ENCODE results near the gene HLF. TPM values are rescaled to one million over a fixed set of nuclear protein-coding genes. Genes with fewer than 3 reads are reported as not detected.

Gene HLF
- total RNA-seq, 2 experiments from 2014 or later: 0.19 to 0.32 TPM

DNA sequence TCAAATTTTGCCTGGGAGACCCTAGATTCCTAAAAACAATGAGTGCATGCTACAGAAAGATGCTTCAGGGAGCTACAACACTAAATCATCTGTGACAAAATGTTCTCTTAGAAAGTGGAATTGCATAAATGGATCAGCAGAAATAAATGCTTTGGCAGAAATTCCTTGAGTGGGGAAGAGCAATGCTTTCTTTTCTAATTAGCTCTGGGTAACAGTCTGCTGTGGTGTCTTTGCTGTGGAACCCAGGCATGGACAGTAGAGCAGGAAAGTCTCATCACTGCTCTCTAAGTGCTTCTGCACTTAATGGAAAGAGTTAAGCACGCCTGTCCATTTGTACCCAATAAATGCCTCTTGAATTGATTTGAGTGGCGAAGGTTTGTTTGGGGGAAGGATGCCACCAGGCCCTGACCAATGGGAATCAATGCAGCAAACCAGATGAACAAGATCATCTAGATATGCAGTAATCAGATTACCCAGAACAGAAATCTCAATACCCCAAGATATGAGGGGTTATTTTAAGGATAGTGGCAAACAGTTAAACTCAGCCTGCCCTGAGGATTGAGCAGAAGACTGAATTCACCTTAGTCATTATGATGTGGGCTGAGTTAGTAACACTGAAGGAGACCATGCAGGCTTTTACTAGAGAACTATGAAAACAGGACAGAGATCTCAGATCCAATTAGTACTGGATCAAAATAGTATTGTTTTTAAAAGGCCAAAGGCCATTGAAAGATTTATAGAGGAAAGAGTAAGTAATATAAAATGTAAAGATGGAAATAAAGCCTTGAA is 13.6 kb downstream of the HLF start:
- no peak overlapping the region for H3K4me3 Mint-ChIP-seq
- DNase-seq: no peak
- H3K36me3 Mint-ChIP-seq: no peaks in the 10 kb centered on the region
- H3K9me3 Mint-ChIP-seq: no peaks in the 10 kb centered on the region
- peaks cover 11% of the 10 kb centered on the region for H3K27me3 Mint-ChIP-seq
- H3K27ac Mint-ChIP-seq: no peak overlapping the region
- H3K4me1 Mint-ChIP-seq: no peaks in the 10 kb centered on the region

GRCh38 chr17:55279203-55279602 is 14.4 kb downstream of the HLF start:
- H3K9me3 Mint-ChIP-seq: no peaks in the 10 kb centered on the region
- no peak overlapping the region for H3K4me3 Mint-ChIP-seq
- H3K27ac Mint-ChIP-seq: no peak overlapping the region
- DNase-seq: no peak
- peaks cover 4% of the 10 kb centered on the region for H3K27me3 Mint-ChIP-seq
- no peaks in the 10 kb centered on the region for H3K4me1 Mint-ChIP-seq
- no peaks in the 10 kb centered on the region for H3K36me3 Mint-ChIP-seq

- Mint-ChIP-seq H3K9me3 (no peaks in the 10 kb centered on the region), H3K4me1 (peaks cover 2% of the 10 kb centered on the region), H3K36me3 (no peaks in the 10 kb centered on the region), H3K27me3 (peaks cover under 1% of the 10 kb centered on the region), H3K4me3 (no peak overlapping the region), H3K27ac (no peak overlapping the region)
- no peak for DNase-seq
These were observed 15.0 kb downstream of the HLF start for GRCh38 chr17:55279788-55280187.

DNA sequence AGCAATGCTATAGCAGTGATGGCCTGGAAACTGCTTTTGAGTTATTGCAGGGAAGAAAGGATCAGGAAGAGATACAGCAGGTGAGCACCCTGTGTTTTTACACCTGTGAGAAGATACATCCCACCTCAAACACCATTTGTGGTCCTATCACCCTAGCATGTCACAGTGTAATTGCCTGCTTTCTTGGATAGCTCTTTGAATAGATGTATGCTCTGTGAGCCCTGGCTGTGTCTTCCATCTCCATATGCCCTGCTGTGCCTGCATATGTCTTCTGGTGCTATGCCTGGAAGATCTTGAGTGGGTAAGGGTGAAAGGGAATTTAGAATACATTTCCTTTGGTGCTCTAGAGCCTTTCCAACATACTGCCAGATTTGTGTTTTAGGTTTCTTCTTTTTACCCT is 15.5 kb downstream of the HLF start:
- Mint-ChIP-seq H3K9me3 (no peaks in the 10 kb centered on the region), H3K27me3 (no peaks in the 10 kb centered on the region), H3K4me3 (no peak overlapping the region), H3K4me1 (peaks cover 4% of the 10 kb centered on the region), H3K27ac (no peak overlapping the region), H3K36me3 (no peaks in the 10 kb centered on the region)
- DNase-seq: no peak

- Mint-ChIP-seq H3K27ac (no peak overlapping the region), H3K27me3 (no peaks in the 10 kb centered on the region), H3K9me3 (no peaks in the 10 kb centered on the region), H3K36me3 (no peaks in the 10 kb centered on the region), H3K4me3 (no peak overlapping the region), H3K4me1 (peaks cover 4% of the 10 kb centered on the region)
- DNase-seq: no peak
These were observed 17.1 kb downstream of the HLF start for GRCh38 chr17:55281649-55282378.

DNA sequence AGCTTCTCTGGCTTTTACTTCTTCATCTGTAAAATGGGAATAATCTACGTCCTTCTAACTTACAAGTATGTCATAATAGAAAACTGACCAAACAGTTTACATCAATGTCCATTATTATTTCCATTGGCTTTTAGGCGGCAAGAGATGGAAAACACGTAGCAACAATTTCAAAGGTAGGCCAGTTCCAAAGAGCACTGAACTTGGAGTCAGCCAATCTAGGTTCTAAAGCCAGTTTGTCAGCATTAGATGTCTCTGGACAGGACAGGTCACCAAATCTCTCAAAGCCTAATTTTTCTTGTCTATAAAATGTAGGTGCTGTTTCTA is 17.6 kb downstream of the HLF start:
- H3K4me1 Mint-ChIP-seq: peaks cover 4% of the 10 kb centered on the region
- H3K4me3 Mint-ChIP-seq: no peak overlapping the region
- DNase-seq: no peak
- H3K27me3 Mint-ChIP-seq: no peaks in the 10 kb centered on the region
- no peaks in the 10 kb centered on the region for H3K9me3 Mint-ChIP-seq
- no peaks in the 10 kb centered on the region for H3K36me3 Mint-ChIP-seq
- no peak overlapping the region for H3K27ac Mint-ChIP-seq

DNA sequence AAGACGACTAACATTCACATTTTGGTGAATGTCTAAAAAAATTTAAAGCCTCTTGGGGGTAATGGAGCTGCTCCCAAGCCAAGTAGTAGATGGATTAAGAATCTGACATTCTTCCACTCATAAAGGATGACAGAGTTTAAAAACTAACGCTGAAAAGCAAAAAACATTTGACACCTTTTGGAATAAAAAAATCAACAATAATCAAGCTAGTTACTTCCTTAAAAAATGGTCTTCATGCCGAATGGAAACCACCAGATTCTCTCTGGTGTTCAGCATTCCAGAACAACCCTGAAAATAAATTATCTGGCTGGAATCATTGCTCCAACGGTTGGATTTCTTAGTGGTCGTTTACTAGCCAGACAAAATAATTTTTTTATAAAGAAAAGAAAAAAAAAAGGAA is 18.0 kb downstream of the HLF start:
- Mint-ChIP-seq H3K4me1 (peaks cover 4% of the 10 kb centered on the region), H3K36me3 (no peaks in the 10 kb centered on the region), H3K4me3 (no peak overlapping the region), H3K27me3 (no peaks in the 10 kb centered on the region), H3K27ac (no peak overlapping the region), H3K9me3 (no peaks in the 10 kb centered on the region)
- DNase-seq: no peak

DNA sequence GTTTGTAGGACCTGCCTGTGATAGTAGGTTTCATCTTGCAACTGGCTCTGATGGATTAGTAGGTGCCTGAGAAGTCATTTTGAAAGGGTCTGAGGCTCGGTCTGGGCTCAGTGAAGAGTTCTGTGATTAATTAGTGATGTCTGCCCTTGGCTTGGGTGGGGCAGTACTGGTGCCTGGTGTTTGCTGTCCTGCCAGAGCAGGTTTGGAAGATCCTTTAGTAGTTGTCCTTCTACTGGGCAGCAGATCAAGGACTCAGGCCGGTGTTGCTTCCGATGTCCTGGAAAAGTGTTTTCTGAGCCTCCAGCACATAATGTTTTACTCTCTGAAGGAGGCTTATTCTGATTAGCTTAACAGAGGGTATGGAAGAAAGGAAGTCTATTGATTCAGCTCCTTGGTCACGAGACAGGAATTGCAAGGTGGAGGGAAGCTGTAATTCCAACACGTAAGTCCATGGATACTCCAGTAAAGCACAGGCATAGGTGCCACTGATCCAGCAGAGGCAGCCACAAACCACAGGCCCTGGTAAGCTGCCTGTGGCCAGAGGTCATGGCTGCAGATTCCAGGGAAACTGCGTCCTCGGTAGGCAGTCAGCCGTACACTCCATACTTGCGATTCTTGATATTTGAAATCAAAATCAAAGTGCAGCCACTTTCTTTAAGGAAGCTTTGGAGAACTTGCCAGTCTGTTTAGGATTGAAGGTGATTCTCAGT is 18.7 kb downstream of the HLF start:
- Mint-ChIP-seq H3K36me3 (no peaks in the 10 kb centered on the region), H3K27me3 (no peaks in the 10 kb centered on the region), H3K4me3 (no peak overlapping the region), H3K4me1 (peaks cover 4% of the 10 kb centered on the region), H3K9me3 (no peaks in the 10 kb centered on the region), H3K27ac (no peak overlapping the region)
- no peak for DNase-seq

DNA sequence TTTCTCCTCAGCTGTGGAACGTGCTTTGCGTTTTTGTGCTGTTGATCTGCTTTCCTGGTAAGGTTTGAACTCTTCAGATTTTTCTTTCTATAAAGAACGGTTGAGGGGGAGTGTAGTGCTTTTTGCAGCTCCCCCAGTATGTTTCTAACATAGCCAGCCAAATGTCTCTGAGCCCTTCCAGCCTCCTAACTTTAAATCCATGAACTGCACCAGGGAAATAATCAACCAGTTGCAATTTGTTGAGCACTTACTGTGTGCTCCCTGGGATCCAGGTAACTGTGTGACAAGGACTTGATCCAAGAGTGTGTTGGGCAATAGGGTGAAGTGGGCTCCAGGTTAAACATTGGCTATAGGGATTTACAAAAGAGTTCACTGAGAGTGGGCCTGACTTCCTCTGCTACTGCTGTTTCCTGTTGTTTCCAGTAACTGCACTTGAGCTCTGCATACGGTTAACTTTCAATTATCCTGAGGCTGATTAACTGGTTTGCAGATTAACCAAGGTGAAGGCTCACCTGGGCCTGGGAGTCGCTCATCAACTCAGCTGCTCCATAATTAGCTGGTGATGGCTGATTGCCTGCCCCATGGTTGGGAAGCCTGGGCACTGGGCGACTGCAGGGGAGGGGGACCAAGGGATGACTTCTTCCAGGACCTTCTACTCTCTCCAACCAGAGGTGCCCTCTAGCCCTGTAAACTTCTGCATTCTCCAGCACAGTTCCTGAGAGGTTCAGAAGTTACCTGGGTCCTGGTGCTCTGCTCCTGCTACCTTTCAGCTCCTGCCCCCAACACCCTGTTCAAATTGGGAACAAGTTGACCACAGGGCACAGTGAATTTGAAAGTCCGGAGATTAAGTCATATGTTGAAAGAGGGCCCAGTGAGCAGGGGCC is 19.5 kb downstream of the HLF start:
- Mint-ChIP-seq H3K27ac (no peak overlapping the region), H3K4me1 (peaks cover 4% of the 10 kb centered on the region), H3K4me3 (no peak overlapping the region), H3K9me3 (no peaks in the 10 kb centered on the region), H3K27me3 (no peaks in the 10 kb centered on the region), H3K36me3 (no peaks in the 10 kb centered on the region)
- DNase-seq: no peak

DNA sequence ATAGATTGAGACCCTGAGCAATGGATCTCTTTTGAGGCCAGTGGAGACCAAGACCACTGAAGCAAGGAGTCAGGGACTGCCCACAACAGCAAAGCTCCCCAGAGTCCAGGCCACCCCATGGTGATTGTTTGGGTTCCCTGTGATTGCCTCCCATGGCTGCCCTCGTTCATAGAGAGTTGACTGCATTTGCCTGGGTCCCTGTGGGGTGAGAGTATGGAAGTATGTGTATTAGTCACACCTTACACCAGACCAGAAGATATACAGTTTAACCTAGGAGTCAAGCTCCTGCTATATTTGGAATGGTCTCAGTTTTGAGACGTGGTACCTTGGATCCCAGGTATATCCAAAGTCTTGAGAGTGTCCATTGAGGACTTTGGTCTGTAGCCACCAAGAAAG is 20.2 kb downstream of the HLF start:
- H3K4me3 Mint-ChIP-seq: no peak overlapping the region
- H3K36me3 Mint-ChIP-seq: no peaks in the 10 kb centered on the region
- peaks cover 4% of the 10 kb centered on the region for H3K4me1 Mint-ChIP-seq
- H3K27ac Mint-ChIP-seq: no peak overlapping the region
- no peak for DNase-seq
- no peaks in the 10 kb centered on the region for H3K9me3 Mint-ChIP-seq
- H3K27me3 Mint-ChIP-seq: no peaks in the 10 kb centered on the region

DNA sequence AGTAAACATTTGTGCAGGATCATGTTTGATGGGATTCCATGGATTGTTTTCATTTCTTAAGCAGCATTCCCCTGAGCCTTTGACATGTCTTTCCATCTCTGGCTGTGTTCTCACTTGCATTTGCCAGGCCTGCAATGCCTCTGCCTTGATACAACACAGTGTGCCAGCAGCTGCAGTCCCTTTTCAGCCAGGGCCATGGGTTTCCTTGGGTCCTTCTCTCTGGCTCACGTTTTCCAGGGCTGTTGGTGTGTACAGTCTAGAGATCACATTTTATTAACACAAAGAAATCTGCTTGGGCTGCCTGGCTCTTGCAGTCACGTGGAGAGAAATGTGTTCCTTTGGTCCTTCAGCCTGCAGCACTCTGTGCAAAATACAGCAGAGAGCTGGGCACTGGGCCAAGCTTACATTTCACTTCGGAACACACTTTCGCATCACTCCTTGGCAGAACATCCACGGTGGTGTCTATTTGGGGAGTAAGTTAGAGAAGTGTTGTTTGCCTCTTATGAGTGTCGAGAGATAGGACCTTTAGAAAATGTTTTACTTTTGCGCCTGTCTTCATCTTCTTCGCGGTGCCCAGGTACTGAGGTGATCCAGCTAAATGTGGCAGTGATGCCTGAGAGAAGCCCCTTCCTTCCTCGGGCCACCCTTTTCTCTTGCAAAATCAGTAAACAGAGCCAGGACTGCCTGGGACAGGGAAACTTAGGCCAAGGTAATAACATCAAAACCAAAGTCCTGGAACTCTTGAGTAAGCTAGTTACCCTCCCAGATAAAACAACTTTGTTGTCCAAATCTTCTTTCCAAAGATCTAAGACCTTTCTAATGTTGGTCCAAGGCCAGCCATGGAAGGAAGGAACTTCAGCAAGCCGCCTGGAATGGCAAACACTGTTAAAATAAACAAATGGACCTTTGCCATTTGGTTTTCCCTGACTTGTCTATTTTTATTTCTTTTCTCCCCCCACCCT is 20.9 kb downstream of the HLF start:
- no peak for DNase-seq
- H3K27ac Mint-ChIP-seq: no peak overlapping the region
- no peak overlapping the region for H3K4me3 Mint-ChIP-seq
- H3K27me3 Mint-ChIP-seq: no peaks in the 10 kb centered on the region
- H3K36me3 Mint-ChIP-seq: no peaks in the 10 kb centered on the region
- H3K4me1 Mint-ChIP-seq: peaks cover 4% of the 10 kb centered on the region
- H3K9me3 Mint-ChIP-seq: no peaks in the 10 kb centered on the region

DNA sequence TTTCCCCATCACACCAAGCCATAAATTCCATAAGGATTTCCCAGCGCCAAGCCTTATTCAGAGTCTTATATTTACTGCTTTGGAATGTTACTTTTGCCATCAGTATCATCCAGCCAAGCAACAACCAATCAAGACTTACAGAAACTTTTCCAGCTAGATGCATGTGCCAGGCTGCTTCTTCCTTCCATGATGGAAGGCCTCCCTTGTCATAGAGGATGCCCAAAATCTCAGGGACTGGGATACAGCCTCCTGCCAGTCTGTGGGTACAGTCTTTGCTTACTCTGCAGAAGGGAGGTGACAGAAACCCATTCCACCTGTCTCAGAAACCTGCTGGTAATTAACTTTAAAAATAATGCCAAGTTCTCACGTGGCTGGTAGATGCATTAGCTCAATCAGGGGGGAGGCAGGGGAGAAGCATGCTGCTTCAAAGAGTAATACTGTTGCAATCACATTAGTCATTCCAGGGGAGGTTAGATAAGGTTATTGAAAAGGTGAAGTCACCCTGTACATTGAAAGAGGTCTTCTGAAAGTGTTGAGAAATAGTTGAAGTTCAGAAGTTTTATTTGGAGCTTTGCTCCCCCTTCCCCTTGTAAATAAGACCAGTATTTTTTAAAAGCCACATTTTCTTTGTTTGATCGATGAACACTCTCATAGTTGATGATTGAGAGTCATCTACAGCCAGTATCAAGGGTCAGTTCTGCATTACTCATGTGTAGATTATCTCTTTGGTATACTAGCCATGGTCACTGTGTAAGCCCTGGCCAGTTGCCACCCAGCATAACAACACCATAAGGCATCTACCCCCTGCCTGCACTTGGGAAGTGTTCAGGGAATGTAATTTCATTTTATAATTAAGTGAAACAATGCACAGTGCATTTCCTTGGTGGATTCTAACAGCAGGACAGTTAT is 22.2 kb downstream of the HLF start:
- Mint-ChIP-seq H3K9me3 (no peaks in the 10 kb centered on the region), H3K36me3 (no peaks in the 10 kb centered on the region), H3K4me3 (no peak overlapping the region), H3K27ac (no peak overlapping the region), H3K27me3 (no peaks in the 10 kb centered on the region), H3K4me1 (peaks cover 4% of the 10 kb centered on the region)
- DNase-seq: no peak

GRCh38 chr17:55288356-55289105 is 23.8 kb downstream of the HLF start:
- DNase-seq: no peak
- Mint-ChIP-seq H3K36me3 (no peaks in the 10 kb centered on the region), H3K27ac (no peak overlapping the region), H3K27me3 (no peaks in the 10 kb centered on the region), H3K4me3 (no peak overlapping the region), H3K4me1 (peaks cover 4% of the 10 kb centered on the region), H3K9me3 (no peaks in the 10 kb centered on the region)
